Smooth muscle cell (in vitro differentiated cells): Measurements from ENCODE around the gene FOXO6. TPM values are rescaled to one million over a fixed set of nuclear protein-coding genes. Genes with fewer than 3 reads are reported as not detected.

Source experiments
- DNase-seq: peaks from one replicate; lab custom pipeline; 2025; ENCODE audit not compliant: unreplicated experiment; lab: John Stamatoyannopoulos, UW
- H2AFZ ChIP-seq: fragments of 200-600 bp; sonication (generic); 2 replicates; pipeline ENCODE4 v1.6.0; 2016; ENCODE audit warnings: antibody characterized with exemption, low read depth, mild to moderate bottlenecking
- H3F3A ChIP-seq: fragments of 200-600 bp; sonication (generic); 2 replicates; pipeline ENCODE4 v1.6.0; 2017; ENCODE audit warnings: antibody characterized with exemption, low read depth
- H3K27ac ChIP-seq: fragments of 200-600 bp; sonication (generic); 2 replicates; pipeline ENCODE4 v1.5.1; 2016; ENCODE audit warnings: low read depth, mild to moderate bottlenecking
- H3K27me3 ChIP-seq: fragments of 200-600 bp; sonication (generic); 2 replicates; pipeline ENCODE4 v1.6.1; 2016; ENCODE audit warnings: low read depth, mild to moderate bottlenecking
- H3K36me3 ChIP-seq: fragments of 200-600 bp; sonication (generic); 2 replicates; pipeline ENCODE4 v1.5.1; 2016; ENCODE audit warnings: low read depth
- H3K4me1 ChIP-seq: fragments of 200-600 bp; sonication (generic); 2 replicates; pipeline ENCODE4 v1.5.1; 2016; ENCODE audit warnings: low read depth
- H3K4me2 ChIP-seq: fragments of 200-600 bp; sonication (generic); 2 replicates; pipeline ENCODE4 v1.6.0; 2016; ENCODE audit warnings: mild to moderate bottlenecking
- H3K4me3 ChIP-seq: fragments of 200-600 bp; sonication (generic); 2 replicates; pipeline ENCODE4 v1.5.1; 2016; ENCODE audit warnings: mild to moderate bottlenecking
- H3K79me2 ChIP-seq: fragments of 200-600 bp; sonication (generic); 2 replicates; pipeline ENCODE4 v1.6.0; 2016; ENCODE audit warnings: low read depth, mild to moderate bottlenecking
- H3K9ac ChIP-seq: fragments of 200-600 bp; sonication (generic); 2 replicates; pipeline ENCODE4 v1.6.0; 2016; ENCODE audit warnings: low read depth
- H3K9me3 ChIP-seq: fragments of 200-600 bp; sonication (generic); replicated peaks from 2 replicates; pipeline ENCODE4 v1.5.1; 2016; ENCODE audit warnings: low read depth
- H4K20me1 ChIP-seq: fragments of 200-600 bp; sonication (generic); 2 replicates; pipeline ENCODE4 v1.6.0; 2016; ENCODE audit warnings: low read depth
- WGBS: methylation state at CpG from one replicate; pipeline ENCODE4 v1.1.7; 2016; ENCODE audit warnings: low lambda C conversion rate; 5-methylcytosine and 5-hydroxymethylcytosine counted together
- polyA plus RNA-seq: library from polyadenylated mRNA; unstranded; fragments of >200 nt; fragmentation: Nextera tagmentation; extraction: Ambion mirVana; gene quantifications from 2 replicates; pipeline ENCODE4 v1.2.1, GENCODE V29; 2016
- total RNA-seq: library from RNA; depleted of rRNA; stranded (reverse); fragments of >200 nt; gene quantifications from 2 replicates; pipeline ENCODE4 v1.2.3, GENCODE V29; 2014
- TF ChIP-seq, protein P1 (sequence below): fragments of 200-600 bp; sonication (generic); IDR thresholded peaks from 2 replicates; pipeline ENCODE4 v1.5.1; 2017; ENCODE audit warnings: borderline replicate concordance, mild to moderate bottlenecking, antibody characterized with exemption; ENCODE audit not compliant: insufficient read depth, poor library complexity, severe bottlenecking

The FOXO6 gene
- total and polyA plus RNA-seq, 2 experiments from 2014 or later: 0.85 to 1.7 TPM

DNA sequence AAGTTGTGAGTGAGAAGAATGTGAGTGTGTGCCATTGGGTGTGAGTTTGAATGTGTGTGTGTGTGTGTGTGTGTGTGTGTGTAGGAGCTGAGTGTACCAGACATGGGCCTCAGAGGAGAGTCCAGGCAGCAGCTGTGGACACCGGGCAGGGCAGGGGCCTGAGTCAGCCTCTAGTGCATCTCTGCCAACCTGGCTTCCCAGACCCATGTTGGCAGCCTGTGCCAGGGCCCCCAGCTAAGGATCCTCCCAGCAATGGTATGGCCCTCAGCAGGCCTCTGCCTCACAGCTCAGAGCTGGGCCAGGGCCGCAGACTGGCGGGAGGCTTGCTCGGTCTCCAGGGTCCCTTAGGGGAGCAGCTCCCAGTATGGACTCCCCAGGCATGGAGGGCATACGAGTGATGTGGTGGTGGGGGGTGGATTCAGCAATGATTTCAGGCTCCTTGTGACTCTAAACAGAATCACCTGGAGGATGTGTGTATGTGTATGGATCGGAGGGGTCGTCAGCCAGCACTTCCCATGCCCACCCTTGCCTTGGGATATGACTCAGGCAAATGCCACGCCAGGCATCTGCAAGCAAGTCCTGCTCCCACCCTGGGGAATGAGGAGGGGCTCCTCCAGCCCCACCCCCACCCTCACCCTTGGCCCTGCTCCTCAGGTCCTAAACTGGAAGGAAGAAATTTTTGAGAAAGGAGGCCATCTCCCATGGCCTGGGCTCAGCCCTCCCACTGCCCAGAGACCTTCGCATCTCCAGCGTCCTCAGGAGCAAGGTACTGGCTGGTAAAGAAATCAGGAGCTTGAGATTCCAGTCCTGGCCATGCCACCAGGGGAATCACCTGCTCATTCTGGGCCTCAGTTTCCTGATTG lies 1.8 kb upstream of the FOXO6 start:
- Histone ChIP-seq H3K27me3 (peaks cover 24% of the 10 kb centered on the region), H3K9me3 (no peaks in the 10 kb centered on the region), H3K27ac (no peak overlapping the region), H3K79me2 (no peaks in the 10 kb centered on the region), H3K4me3 (no peak overlapping the region), H3K4me2 (no peak overlapping the region), H3K36me3 (no peaks in the 10 kb centered on the region), H4K20me1 (no peaks in the 10 kb centered on the region), H2AFZ (no peak overlapping the region), H3K4me1 (peaks cover 21% of the 10 kb centered on the region), H3K9ac (no peak overlapping the region), H3F3A (no peaks in the 10 kb centered on the region)
- TF ChIP-seq, protein P1, sequence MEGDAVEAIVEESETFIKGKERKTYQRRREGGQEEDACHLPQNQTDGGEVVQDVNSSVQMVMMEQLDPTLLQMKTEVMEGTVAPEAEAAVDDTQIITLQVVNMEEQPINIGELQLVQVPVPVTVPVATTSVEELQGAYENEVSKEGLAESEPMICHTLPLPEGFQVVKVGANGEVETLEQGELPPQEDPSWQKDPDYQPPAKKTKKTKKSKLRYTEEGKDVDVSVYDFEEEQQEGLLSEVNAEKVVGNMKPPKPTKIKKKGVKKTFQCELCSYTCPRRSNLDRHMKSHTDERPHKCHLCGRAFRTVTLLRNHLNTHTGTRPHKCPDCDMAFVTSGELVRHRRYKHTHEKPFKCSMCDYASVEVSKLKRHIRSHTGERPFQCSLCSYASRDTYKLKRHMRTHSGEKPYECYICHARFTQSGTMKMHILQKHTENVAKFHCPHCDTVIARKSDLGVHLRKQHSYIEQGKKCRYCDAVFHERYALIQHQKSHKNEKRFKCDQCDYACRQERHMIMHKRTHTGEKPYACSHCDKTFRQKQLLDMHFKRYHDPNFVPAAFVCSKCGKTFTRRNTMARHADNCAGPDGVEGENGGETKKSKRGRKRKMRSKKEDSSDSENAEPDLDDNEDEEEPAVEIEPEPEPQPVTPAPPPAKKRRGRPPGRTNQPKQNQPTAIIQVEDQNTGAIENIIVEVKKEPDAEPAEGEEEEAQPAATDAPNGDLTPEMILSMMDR: no peak
- 75% methylated on average over 7 of the region's 10 CpGs for WGBS
- no peak for DNase-seq

DNA sequence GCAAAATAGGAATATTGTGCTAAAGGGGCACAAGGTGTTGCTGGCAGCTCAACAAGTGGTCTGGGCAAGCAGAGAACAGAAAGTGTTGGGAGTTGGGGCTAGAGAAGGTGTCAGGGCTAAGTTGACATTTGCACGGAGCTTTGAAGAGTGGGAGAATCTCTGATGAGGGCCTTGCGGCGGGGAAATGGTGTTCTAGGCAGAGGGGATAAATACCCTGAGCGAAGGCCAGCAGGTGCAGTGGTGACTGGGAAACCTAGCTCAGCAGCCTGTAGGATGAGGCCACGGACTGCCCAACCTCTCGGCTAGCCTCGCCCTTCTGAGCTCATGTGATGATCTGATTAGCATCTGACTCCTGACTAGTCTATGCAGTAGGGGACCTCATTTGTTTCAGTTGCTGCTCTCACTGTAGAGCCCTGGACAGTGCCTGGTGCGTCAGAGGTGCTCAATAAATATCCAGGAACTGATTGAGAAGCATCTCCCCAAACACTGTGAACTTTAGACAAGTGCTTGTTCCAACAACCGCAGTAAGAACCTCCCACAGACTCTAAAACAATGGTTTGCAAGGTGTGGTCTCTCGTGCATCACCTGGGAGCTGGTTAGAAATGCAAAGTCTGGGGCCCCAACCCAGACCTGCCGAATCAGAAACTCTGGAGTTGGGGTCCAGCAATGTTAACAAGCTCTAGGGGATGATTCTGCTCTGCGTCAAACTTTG lies 1.0 kb upstream of the FOXO6 start:
- H3K9ac ChIP-seq: no peak overlapping the region
- no peaks in the 10 kb centered on the region for H3F3A ChIP-seq
- no peaks in the 10 kb centered on the region for H3K36me3 ChIP-seq
- DNase-seq: no peak
- WGBS: 48% methylated on average over 12 of the region's 12 CpGs
- no peak overlapping the region for H2AFZ ChIP-seq
- H3K4me3 ChIP-seq: peak overlapping the region; percentile 65
- no peaks in the 10 kb centered on the region for H3K9me3 ChIP-seq
- no peak overlapping the region for H3K27ac ChIP-seq
- no peaks in the 10 kb centered on the region for H3K79me2 ChIP-seq
- peaks cover 29% of the 10 kb centered on the region for H3K27me3 ChIP-seq
- H4K20me1 ChIP-seq: no peaks in the 10 kb centered on the region
- TF ChIP-seq, protein P1: no peak
- peak overlapping the region; percentile 54 for H3K4me2 ChIP-seq
- peaks cover 21% of the 10 kb centered on the region for H3K4me1 ChIP-seq

DNA sequence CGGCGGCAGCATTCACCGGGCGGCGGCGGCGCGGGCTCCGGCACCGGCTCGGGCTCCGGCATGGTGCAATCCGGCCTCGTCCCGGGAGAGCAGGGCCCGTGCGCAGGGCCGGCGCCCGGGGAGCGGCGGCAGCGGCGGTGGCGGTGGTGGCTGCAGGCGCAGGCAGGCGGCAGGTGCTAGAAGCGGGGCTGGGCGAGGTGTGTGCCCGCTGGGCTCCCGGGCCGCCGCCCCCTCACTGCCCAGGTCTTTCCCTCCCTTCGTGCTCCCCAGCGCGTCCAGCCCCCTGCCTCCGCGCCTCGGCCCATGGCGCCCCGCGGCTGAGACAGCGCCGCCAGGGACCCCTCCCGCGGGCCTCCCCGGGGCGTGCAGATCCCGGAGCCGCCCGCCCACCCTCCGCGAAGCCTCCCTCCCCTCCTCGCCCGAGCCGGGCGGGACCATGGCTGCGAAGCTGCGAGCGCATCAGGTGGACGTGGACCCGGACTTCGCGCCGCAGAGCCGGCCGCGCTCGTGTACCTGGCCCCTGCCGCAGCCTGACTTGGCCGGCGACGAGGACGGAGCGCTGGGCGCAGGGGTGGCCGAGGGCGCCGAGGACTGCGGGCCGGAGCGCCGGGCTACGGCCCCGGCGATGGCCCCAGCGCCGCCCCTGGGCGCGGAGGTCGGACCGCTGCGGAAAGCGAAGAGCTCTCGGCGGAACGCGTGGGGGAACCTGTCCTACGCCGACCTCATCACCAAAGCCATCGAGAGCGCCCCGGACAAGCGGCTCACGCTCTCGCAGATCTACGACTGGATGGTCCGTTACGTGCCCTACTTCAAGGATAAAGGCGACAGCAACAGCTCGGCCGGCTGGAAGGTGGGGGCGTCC lies 492 bp downstream of the FOXO6 start:
- H3K4me3 ChIP-seq: peak overlapping the region; percentile 65
- no peaks in the 10 kb centered on the region for H4K20me1 ChIP-seq
- no peak for DNase-seq
- H3K27ac ChIP-seq: no peak overlapping the region
- WGBS: under 1% methylated on average over 59 of the region's 113 CpGs
- no peaks in the 10 kb centered on the region for H3F3A ChIP-seq
- peak overlapping the region; percentile 58 for H2AFZ ChIP-seq
- TF ChIP-seq, protein P1: no peak
- peaks cover 33% of the 10 kb centered on the region for H3K27me3 ChIP-seq
- H3K36me3 ChIP-seq: no peaks in the 10 kb centered on the region
- H3K4me2 ChIP-seq: peak overlapping the region; percentile 98
- peaks cover 33% of the 10 kb centered on the region for H3K4me1 ChIP-seq
- H3K9ac ChIP-seq: no peak overlapping the region
- no peaks in the 10 kb centered on the region for H3K79me2 ChIP-seq
- H3K9me3 ChIP-seq: no peaks in the 10 kb centered on the region
